ENCODE results near the gene SPAM1. TPM values are rescaled to one million over a fixed set of nuclear protein-coding genes. Genes with fewer than 3 reads are reported as not detected.
A peak's percentile ranks its signal among the peaks of the same experiment; 100 is the strongest.

The SPAM1 gene
- total RNA-seq, 1 experiment from 2014 or later = not detected

GRCh38 chr7:123994449-123994848, 69.4 kb downstream of the SPAM1 start:
- ChIA-PET CTCF (no interaction called here), POLR2A (no interaction called here)
- DNase-seq (ENCODE audit: low spot score) = no peak
- H3K4me3 Mint-ChIP-seq = no peak overlapping the region
- no peaks in the 10 kb centered on the region for H3K27me3 Mint-ChIP-seq (ENCODE audit: low read depth)
- H3K9me3 Mint-ChIP-seq = peaks cover under 1% of the 10 kb centered on the region
- TF ChIP-seq, protein P1, sequence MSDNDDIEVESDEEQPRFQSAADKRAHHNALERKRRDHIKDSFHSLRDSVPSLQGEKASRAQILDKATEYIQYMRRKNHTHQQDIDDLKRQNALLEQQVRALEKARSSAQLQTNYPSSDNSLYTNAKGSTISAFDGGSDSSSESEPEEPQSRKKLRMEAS (CRISPR knock-in tag; IDR thresholded peaks at IDR 0.05) = no peak; the same call in 1 of the 2 replicates
- TF ChIP-seq ESRRA (CRISPR knock-in tag; IDR thresholded peaks at IDR 0.05; ENCODE audit: borderline replicate concordance) (no peak), NR3C1 (CRISPR knock-in tag; conservative IDR thresholded peaks at IDR 0.05; ENCODE audit: low read depth) (no peak), IRF2 (CRISPR knock-in tag; IDR thresholded peaks at IDR 0.05; ENCODE audit: borderline replicate concordance, low read depth) (no peak), JAZF1 (CRISPR knock-in tag; IDR thresholded peaks at IDR 0.05) (no peak), ZNF396 (CRISPR knock-in tag; IDR thresholded peaks at IDR 0.05; ENCODE audit: borderline replicate concordance) (no peak), ERG (CRISPR knock-in tag; IDR thresholded peaks at IDR 0.05) (no peak), GABPB1 (CRISPR knock-in tag; IDR thresholded peaks at IDR 0.05) (no peak), CREB1 (CRISPR knock-in tag; IDR thresholded peaks at IDR 0.05) (no peak), RELA (CRISPR knock-in tag; IDR thresholded peaks at IDR 0.05; ENCODE audit: borderline replicate concordance) (no peak)
- TF ChIP-seq, protein P2, sequence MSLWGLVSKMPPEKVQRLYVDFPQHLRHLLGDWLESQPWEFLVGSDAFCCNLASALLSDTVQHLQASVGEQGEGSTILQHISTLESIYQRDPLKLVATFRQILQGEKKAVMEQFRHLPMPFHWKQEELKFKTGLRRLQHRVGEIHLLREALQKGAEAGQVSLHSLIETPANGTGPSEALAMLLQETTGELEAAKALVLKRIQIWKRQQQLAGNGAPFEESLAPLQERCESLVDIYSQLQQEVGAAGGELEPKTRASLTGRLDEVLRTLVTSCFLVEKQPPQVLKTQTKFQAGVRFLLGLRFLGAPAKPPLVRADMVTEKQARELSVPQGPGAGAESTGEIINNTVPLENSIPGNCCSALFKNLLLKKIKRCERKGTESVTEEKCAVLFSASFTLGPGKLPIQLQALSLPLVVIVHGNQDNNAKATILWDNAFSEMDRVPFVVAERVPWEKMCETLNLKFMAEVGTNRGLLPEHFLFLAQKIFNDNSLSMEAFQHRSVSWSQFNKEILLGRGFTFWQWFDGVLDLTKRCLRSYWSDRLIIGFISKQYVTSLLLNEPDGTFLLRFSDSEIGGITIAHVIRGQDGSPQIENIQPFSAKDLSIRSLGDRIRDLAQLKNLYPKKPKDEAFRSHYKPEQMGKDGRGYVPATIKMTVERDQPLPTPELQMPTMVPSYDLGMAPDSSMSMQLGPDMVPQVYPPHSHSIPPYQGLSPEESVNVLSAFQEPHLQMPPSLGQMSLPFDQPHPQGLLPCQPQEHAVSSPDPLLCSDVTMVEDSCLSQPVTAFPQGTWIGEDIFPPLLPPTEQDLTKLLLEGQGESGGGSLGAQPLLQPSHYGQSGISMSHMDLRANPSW (CRISPR knock-in tag; conservative IDR thresholded peaks at IDR 0.05; ENCODE audit: low read depth) = no peak
- H3K4me1 Mint-ChIP-seq = peaks cover 24% of the 10 kb centered on the region
- no peak overlapping the region; the same call in 1 of the 2 replicates for H3K27ac Mint-ChIP-seq
- H3K36me3 Mint-ChIP-seq = no peaks in the 10 kb centered on the region
- ATAC-seq = peak; percentile 77

- Mint-ChIP-seq H3K9me3 (peaks cover under 1% of the 10 kb centered on the region; the same call in 1 of the 2 replicates), H3K27ac (no peak overlapping the region), H3K27me3 (ENCODE audit: low read depth) (no peaks in the 10 kb centered on the region), H3K36me3 (no peaks in the 10 kb centered on the region), H3K4me1 (peaks cover 24% of the 10 kb centered on the region), H3K4me3 (no peak overlapping the region)
- TF ChIP-seq PREB (CRISPR knock-in tag; IDR thresholded peaks at IDR 0.05; ENCODE audit: borderline replicate concordance) (no peak), SOX15 (CRISPR knock-in tag; IDR thresholded peaks at IDR 0.05) (no peak), AFF4 (CRISPR knock-in tag; IDR thresholded peaks at IDR 0.05; ENCODE audit: borderline replicate concordance) (no peak), ETV6 (CRISPR knock-in tag; IDR thresholded peaks at IDR 0.05) (no peak), SMAD3 (CRISPR knock-in tag; IDR thresholded peaks at IDR 0.05; ENCODE audit: borderline replicate concordance) (no peak), ZNF281 (CRISPR knock-in tag; IDR thresholded peaks at IDR 0.05) (no peak), ZNF423 (CRISPR knock-in tag; IDR thresholded peaks at IDR 0.05) (no peak)
- ChIA-PET POLR2A (no interaction called here), CTCF (no interaction called here)
- DNase-seq (ENCODE audit: low spot score) (no peak), ATAC-seq (no peak)
Observed at GRCh38 chr7:123995617-123996326, 70.7 kb downstream of the SPAM1 start.

All from WTC11 (cell line).